Measurements from ENCODE around the gene ULBP3.

DNA sequence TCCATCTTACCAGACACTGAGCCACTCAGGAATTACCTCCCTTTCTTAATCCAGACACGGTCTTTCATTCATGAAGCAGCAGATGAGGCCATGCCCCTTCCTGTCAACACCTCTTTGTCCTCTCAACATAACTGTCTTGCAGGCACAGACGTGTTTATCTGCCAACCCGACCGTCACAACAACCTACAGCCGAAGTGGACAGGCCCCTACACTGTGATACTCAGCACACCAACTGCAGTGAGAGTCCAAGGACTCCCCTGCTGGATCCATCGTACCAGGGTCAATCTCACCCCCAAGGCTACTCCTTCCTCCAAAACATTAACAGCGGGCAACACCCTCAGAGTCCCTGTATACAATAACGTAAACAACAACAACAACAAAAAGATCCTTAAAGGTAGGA lies 30.6 kb upstream of the ULBP3 start:
- TF ChIP-seq, protein P1, sequence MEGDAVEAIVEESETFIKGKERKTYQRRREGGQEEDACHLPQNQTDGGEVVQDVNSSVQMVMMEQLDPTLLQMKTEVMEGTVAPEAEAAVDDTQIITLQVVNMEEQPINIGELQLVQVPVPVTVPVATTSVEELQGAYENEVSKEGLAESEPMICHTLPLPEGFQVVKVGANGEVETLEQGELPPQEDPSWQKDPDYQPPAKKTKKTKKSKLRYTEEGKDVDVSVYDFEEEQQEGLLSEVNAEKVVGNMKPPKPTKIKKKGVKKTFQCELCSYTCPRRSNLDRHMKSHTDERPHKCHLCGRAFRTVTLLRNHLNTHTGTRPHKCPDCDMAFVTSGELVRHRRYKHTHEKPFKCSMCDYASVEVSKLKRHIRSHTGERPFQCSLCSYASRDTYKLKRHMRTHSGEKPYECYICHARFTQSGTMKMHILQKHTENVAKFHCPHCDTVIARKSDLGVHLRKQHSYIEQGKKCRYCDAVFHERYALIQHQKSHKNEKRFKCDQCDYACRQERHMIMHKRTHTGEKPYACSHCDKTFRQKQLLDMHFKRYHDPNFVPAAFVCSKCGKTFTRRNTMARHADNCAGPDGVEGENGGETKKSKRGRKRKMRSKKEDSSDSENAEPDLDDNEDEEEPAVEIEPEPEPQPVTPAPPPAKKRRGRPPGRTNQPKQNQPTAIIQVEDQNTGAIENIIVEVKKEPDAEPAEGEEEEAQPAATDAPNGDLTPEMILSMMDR (IDR thresholded peaks at IDR 0.05; ENCODE audit: low read depth, low read length): no peak
- TF ChIP-seq MYC (IDR thresholded peaks at IDR 0.05; ENCODE audit: low read depth, low read length): no peak

Measured in NB4 (cell line).